H1 (cell line): ENCODE data around the gene TRAP1. TPM values are rescaled to one million over a fixed set of nuclear protein-coding genes. Genes with fewer than 3 reads are reported as not detected.

Source experiments
- CTCF ChIA-PET: fragments of 300-600 bp; sonication (Branson Sonifier 250); formaldehyde crosslinking; loops from one replicate; lab custom pipeline; 2021; ENCODE audit not compliant: partially characterized antibody; lab: Charles Lee
- POLR2A ChIA-PET: fragments of 300-600 bp; sonication (Branson Sonifier 250); formaldehyde crosslinking; loops from one replicate; lab custom pipeline; 2021; ENCODE audit warnings: inconsistent platforms; ENCODE audit not compliant: partially characterized antibody; lab: Charles Lee
- DNase-seq, 2 experiments: peaks; one replicate each; pipeline versions ENCODE4 v3.0.0 to v3.0.0-alpha.2; 2010 to 2022; ENCODE audit warnings: low spot score in 2 of 2, low read depth in 1 of 2, mixed read lengths in 1 of 2
- FAIRE-seq: peaks from 2 replicates; lab custom pipeline; 2011; peaks lifted over from hg19 to GRCh38; lab: Jason Lieb, UNC
- H2AFZ ChIP-seq: 2 replicates; pipeline ENCODE4 v1.8.1; 2012; ENCODE audit warnings: low read length, inconsistent platforms
- H2AK5ac ChIP-seq: 2 replicates; pipeline ENCODE4 v1.6.1; 2013; ENCODE audit warnings: low read depth, low read length
- H2BK120ac ChIP-seq: replicated peaks from 2 replicates; pipeline ENCODE3; 2013; ENCODE audit warnings: low read depth, low read length, inconsistent platforms
- H2BK12ac ChIP-seq: 2 replicates; pipeline ENCODE4 v1.6.1; 2013; ENCODE audit warnings: low read depth, low read length
- H2BK15ac ChIP-seq: 2 replicates; pipeline ENCODE4 v1.6.1; 2013; ENCODE audit warnings: low read length
- H2BK20ac ChIP-seq: 2 replicates; pipeline ENCODE4 v1.6.1; 2013; ENCODE audit warnings: low read length
- H2BK5ac ChIP-seq: 2 replicates; pipeline ENCODE4 v1.6.1; 2013; ENCODE audit warnings: low read depth, low read length
- H3K14ac ChIP-seq: 2 replicates; pipeline ENCODE4 v1.6.1; 2013; ENCODE audit warnings: inconsistent platforms; ENCODE audit not compliant: insufficient read length
- H3K18ac ChIP-seq: 2 replicates; pipeline ENCODE4 v1.6.1; 2013; ENCODE audit warnings: low read length; ENCODE audit errors: extremely low read depth
- H3K23ac ChIP-seq: 2 replicates; pipeline ENCODE4 v1.6.1; 2013; ENCODE audit warnings: inconsistent platforms; ENCODE audit not compliant: insufficient read length
- H3K23me2 ChIP-seq: 2 replicates; pipeline ENCODE4 v1.6.1; 2013; ENCODE audit warnings: low read depth, low read length
- H3K27ac ChIP-seq: 2 replicates; pipeline ENCODE4 v1.6.1; 2011; ENCODE audit warnings: low read depth, low read length, inconsistent platforms
- H3K27me3 ChIP-seq, 4 experiments: replicated peaks in 1 of 4; 1 replicate in 1 of 4; 2 replicates in 3 of 4; pipeline versions ENCODE4 v1.6.1 to v1.8.1; 2011 to 2013; ENCODE audit warnings: low read length in 3 of 4, mild to moderate bottlenecking in 3 of 4, inconsistent platforms in 2 of 4, mixed read lengths in 2 of 4, moderate library complexity in 1 of 4; ENCODE audit not compliant: control insufficient read depth in 3 of 4, insufficient read depth in 3 of 4; ENCODE audit errors: extremely low read depth in 1 of 4
- H3K36me3 ChIP-seq, 4 experiments: 2 replicates each; pipeline versions ENCODE4 v1.6.1 to v1.8.1; 2011 to 2013; ENCODE audit warnings: mild to moderate bottlenecking in 4 of 4, low read length in 3 of 4, moderate library complexity in 2 of 4, control low read depth in 1 of 4, inconsistent platforms in 1 of 4; ENCODE audit not compliant: insufficient read depth in 4 of 4, control insufficient read depth in 2 of 4
- H3K4ac ChIP-seq: replicated peaks from 2 replicates; pipeline ENCODE3; 2013; ENCODE audit warnings: low read length, low read depth, mixed read lengths, inconsistent platforms; ENCODE audit not compliant: insufficient read length
- H3K4me1 ChIP-seq, 4 experiments: replicated peaks in 1 of 4; 1 replicate in 1 of 4; 2 replicates in 3 of 4; pipeline versions ENCODE4 v1.6.1 to v1.8.1; 2011 to 2013; ENCODE audit warnings: low read length in 3 of 4, inconsistent platforms in 2 of 4, mixed read lengths in 1 of 4; ENCODE audit not compliant: insufficient read depth in 4 of 4, control insufficient read depth in 3 of 4
- H3K4me2 ChIP-seq, 2 experiments: 2 replicates each; pipeline versions ENCODE4 v1.6.1 to v1.8.1; 2011 to 2013; ENCODE audit warnings: low read depth in 2 of 2, low read length in 2 of 2, control low read depth in 1 of 2, inconsistent platforms in 1 of 2, mild to moderate bottlenecking in 1 of 2; ENCODE audit not compliant: insufficient read depth in 1 of 2
- H3K4me3 ChIP-seq, 4 experiments: fragments of 200-600, 300-600 bp in 1 of 4; sonication (generic), shearing (Covaris generic), sonication (Bioruptor Twin) in 1 of 4; 2 replicates each; pipeline versions ENCODE4 v1.5.1 to v1.8.1; 2011 to 2016; ENCODE audit warnings: low read length in 4 of 4, low read depth in 3 of 4, control low read depth in 2 of 4, inconsistent platforms in 2 of 4, mild to moderate bottlenecking in 2 of 4, mixed read lengths in 1 of 4, moderate library complexity in 1 of 4; ENCODE audit not compliant: insufficient read depth in 2 of 4; ENCODE audit errors: extremely low read depth in 1 of 4
- H3K56ac ChIP-seq: replicated peaks from 2 replicates; pipeline ENCODE3; 2013; ENCODE audit warnings: low read depth, mild to moderate bottlenecking, mixed read lengths, low read length, inconsistent platforms; ENCODE audit not compliant: insufficient read length
- H3K79me1 ChIP-seq: 2 replicates; pipeline ENCODE4 v1.6.1; 2013; ENCODE audit warnings: low read depth, low read length, control low read depth
- H3K79me2 ChIP-seq, 2 experiments: 2 replicates each; pipeline versions ENCODE4 v1.6.1 to v1.8.1; 2012 to 2013; ENCODE audit warnings: low read length in 2 of 2, mild to moderate bottlenecking in 2 of 2, inconsistent platforms in 1 of 2; ENCODE audit not compliant: insufficient read depth in 2 of 2, control insufficient read depth in 1 of 2
- H3K9ac ChIP-seq, 4 experiments: replicated peaks in 1 of 4; 1 replicate in 1 of 4; 2 replicates in 3 of 4; pipeline versions ENCODE4 v1.6.1 to v1.8.1; 2011 to 2013; ENCODE audit warnings: low read depth in 3 of 4, low read length in 3 of 4, control low read depth in 2 of 4, mild to moderate bottlenecking in 2 of 4, moderate library complexity in 2 of 4, inconsistent platforms in 1 of 4; ENCODE audit errors: extremely low read depth in 1 of 4
- H3K9me3 ChIP-seq, 2 experiments: 2 replicates each; pipeline versions ENCODE4 v1.6.1 to v1.8.1; 2012 to 2013; ENCODE audit warnings: mild to moderate bottlenecking in 2 of 2, moderate library complexity in 2 of 2, control low read depth in 1 of 2, inconsistent platforms in 1 of 2, low read depth in 1 of 2, low read length in 1 of 2, mixed read lengths in 1 of 2; ENCODE audit not compliant: insufficient read depth in 2 of 2
- H4K20me1 ChIP-seq, 2 experiments: replicated peaks in 1 of 2; 2 replicates each; pipeline versions ENCODE3 to v1.8.1; 2011 to 2013; ENCODE audit warnings: inconsistent platforms in 2 of 2, low read length in 2 of 2, mild to moderate bottlenecking in 1 of 2; ENCODE audit not compliant: insufficient read depth in 2 of 2, control insufficient read depth in 1 of 2
- H4K5ac ChIP-seq: 2 replicates; pipeline ENCODE4 v1.6.1; 2013; ENCODE audit warnings: low read length, low read depth, mixed read lengths, inconsistent platforms; ENCODE audit not compliant: insufficient read length
- H4K8ac ChIP-seq: 2 replicates; pipeline ENCODE4 v1.8.0; 2013; ENCODE audit warnings: mild to moderate bottlenecking, moderate library complexity, low read length, inconsistent platforms; ENCODE audit not compliant: insufficient read depth; ENCODE audit errors: extremely low read depth
- H4K91ac ChIP-seq: replicated peaks from 2 replicates; pipeline ENCODE3; 2013; ENCODE audit warnings: low read length, mixed read lengths, inconsistent platforms; ENCODE audit not compliant: insufficient read length
- CBX5 ChIP-seq: fragments of 300-800, 300-1000 bp; sonication (generic); IDR thresholded peaks from 2 replicates; pipeline ENCODE4 v1.7.1; 2016; ENCODE audit warnings: antibody characterized with exemption, low read length, low read depth
- FOSL1 ChIP-seq: IDR thresholded peaks from 2 replicates; pipeline ENCODE4 v1.6.1; 2011; ENCODE audit warnings: mild to moderate bottlenecking, low read depth, low read length, moderate library complexity; ENCODE audit not compliant: insufficient read depth
- NANOG ChIP-seq: IDR thresholded peaks from 2 replicates; pipeline ENCODE4 v1.6.1; 2011; ENCODE audit warnings: low read length, low read depth, mild to moderate bottlenecking, inconsistent platforms; ENCODE audit not compliant: insufficient read depth, poor library complexity, severe bottlenecking
- SIRT6 ChIP-seq: IDR thresholded peaks from one replicate; pipeline ENCODE4 v1.7.1; 2012; ENCODE audit warnings: low read length, inconsistent platforms
- WGBS, 2 experiments: shearing (Covaris generic) in 1 of 2; methylation state at CpG; one replicate each; pipeline versions ENCODE4 v1.1.6 to v1.1.7; 2013 to 2015; ENCODE audit warnings: low lambda C conversion rate in 2 of 2, mixed read lengths in 2 of 2, inconsistent platforms in 1 of 2, low coverage in 1 of 2, missing lambda C conversion rate in 1 of 2; ENCODE audit not compliant: insufficient replicate concordance in 2 of 2, insufficient coverage in 1 of 2, insufficient read length in 1 of 2; ENCODE audit errors: extremely low coverage in 1 of 2, missing lambda C conversion rate in 1 of 2; 5-methylcytosine and 5-hydroxymethylcytosine counted together
- polyA plus RNA-seq, 7 experiments: library from polyadenylated mRNA; depleted of rRNA in 3 of 7; stranded (reverse) in 5 of 7; unstranded in 2 of 7; fragments of >200 nt in 5 of 7; fragments of 200-250 nt in 2 of 7; gene quantifications; 1 replicate in 5 of 7; 2 replicates in 1 of 7; 4 replicates in 1 of 7; pipeline versions ENCODE4 v1.2.1 to v1.2.3, GENCODE V29; 2011 to 2013; ENCODE audit warnings: missing spikeins in 2 of 7, mixed read lengths in 2 of 7
- total RNA-seq: library from RNA; stranded (reverse); fragmentation: NEBNext Ultra II Directional; extraction: Animal tissue kit (Norgen Biotek cat#: 25700); gene quantifications from 2 replicates; pipeline ENCODE4 v1.2.1, GENCODE V29; 2021

Gene TRAP1
- total and polyA plus RNA-seq, 2 of the 8 experiments (the other 6 are each of a cell fraction or from before 2014, with no cell fraction given), result 215 to 283 TPM

DNA sequence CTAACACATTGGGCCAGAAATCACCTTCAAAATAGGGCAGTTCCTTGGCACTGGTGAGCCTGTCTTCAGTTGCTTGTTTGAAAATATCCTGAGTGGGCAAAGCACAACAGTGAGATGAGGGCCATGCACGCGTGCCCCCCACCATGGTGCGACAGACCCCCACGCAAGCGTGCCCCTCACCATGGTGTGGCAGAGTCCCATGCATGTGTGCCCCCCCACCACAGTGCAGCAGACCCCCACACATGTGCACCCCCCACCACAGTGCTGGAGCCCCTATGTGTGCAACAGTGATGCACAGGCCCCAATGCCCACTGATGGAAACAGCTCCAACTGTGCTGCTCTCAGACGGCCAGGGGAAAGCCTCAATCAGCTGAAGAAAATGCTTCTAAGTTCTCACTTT lies 18.8 kb upstream of the TRAP1 start:
- Histone ChIP-seq H3K56ac (no peak overlapping the region), H3K4me3 (no peak overlapping the region), H3K23ac (no peak overlapping the region), H3K27me3 (no peaks in the 10 kb centered on the region), H3K79me1 (no peaks in the 10 kb centered on the region; the same call in 1 of the 2 replicates), H2BK20ac (no peak overlapping the region), H2BK120ac (no peak overlapping the region), H3K4me1 (no peaks in the 10 kb centered on the region; a peak in 1 of 7 replicates), H3K4me2 (no peak overlapping the region), H4K8ac (no peak overlapping the region), H3K36me3 (peaks cover 21 to 58% (median 50%) of the 10 kb centered on the region in 4 experiments; a peak in 7 of 8 replicates), H2BK5ac (no peak overlapping the region), H3K9me3 (no peaks in the 10 kb centered on the region), H2BK15ac (no peak overlapping the region), H2AFZ (no peak overlapping the region), H4K20me1 (peaks cover 0 to 1% of the 10 kb centered on the region in 2 experiments), H3K27ac (no peak overlapping the region), H4K91ac (no peak overlapping the region), H3K18ac (no peak overlapping the region), H3K9ac (no peak overlapping the region), H3K79me2 (no peaks in the 10 kb centered on the region), H3K14ac (no peak overlapping the region), H3K4ac (no peak overlapping the region), H2AK5ac (no peak overlapping the region), H3K23me2 (no peaks in the 10 kb centered on the region), H2BK12ac (no peak overlapping the region), H4K5ac (no peak overlapping the region)
- ChIA-PET POLR2A (no interaction called here), CTCF (no interaction called here)
- FAIRE-seq (no peak), DNase-seq (no peak)
- 93% methylated on average over 6 of the region's 6 CpGs; no CpG with 5 or more reads in 1 of the 2 experiments for WGBS, 2 experiments
- no peak for TF ChIP-seq CBX5
- no peak for TF ChIP-seq NANOG
- no peak for TF ChIP-seq SIRT6
- no peak for TF ChIP-seq FOSL1
